GM18907 (cell line): Measurements from ENCODE around the gene GPRC5D.

Experiments used
- ATAC-seq: cut with Tn5 transposase; IDR thresholded peaks from one replicate; pipeline ENCODE4 v1.9.1; 2021; ENCODE audit warnings: mild to moderate bottlenecking, moderate library complexity; ENCODE audit not compliant: unreplicated experiment

Gene GPRC5D

GRCh38 chr12:12909228-12909994 is 42.6 kb downstream of the GPRC5D start:
- ATAC-seq: no peak

- no peak for ATAC-seq
Observed at GRCh38 chr12:12908711-12909110, 43.3 kb downstream of the GPRC5D start.

GRCh38 chr12:12908252-12908651 is 43.7 kb downstream of the GPRC5D start:
- ATAC-seq: no peak

- ATAC-seq: no peak
Observed at GRCh38 chr12:12907552-12907951, 44.4 kb downstream of the GPRC5D start.

GRCh38 chr12:12903642-12904609 is 48.0 kb downstream of the GPRC5D start:
- no peak for ATAC-seq

- ATAC-seq: no peak
Observed at GRCh38 chr12:12902036-12902435, 49.9 kb downstream of the GPRC5D start.

- no peak for ATAC-seq
Observed at GRCh38 chr12:12901158-12901791, 50.7 kb downstream of the GPRC5D start.

- ATAC-seq: no peak
Observed at GRCh38 chr12:12900786-12901157, 51.2 kb downstream of the GPRC5D start.

GRCh38 chr12:12899530-12900380 is 52.2 kb downstream of the GPRC5D start:
- peak; percentile 82 for ATAC-seq

GRCh38 chr12:12898911-12899511 is 53.0 kb downstream of the GPRC5D start:
- ATAC-seq: no peak

GRCh38 chr12:12898136-12898717 is 53.7 kb downstream of the GPRC5D start:
- no peak for ATAC-seq

GRCh38 chr12:12897302-12897701 is 54.7 kb downstream of the GPRC5D start:
- no peak for ATAC-seq

- no peak for ATAC-seq
Observed at GRCh38 chr12:12896260-12896659, 55.7 kb downstream of the GPRC5D start.

- no peak for ATAC-seq
Observed at GRCh38 chr12:12893438-12893837, 58.5 kb downstream of the GPRC5D start.

- ATAC-seq: no peak
Observed at GRCh38 chr12:12892681-12893141, 59.3 kb downstream of the GPRC5D start.

- ATAC-seq: no peak
Observed at GRCh38 chr12:12891881-12892355, 60.1 kb downstream of the GPRC5D start.

- peak; percentile 44 for ATAC-seq
Observed at GRCh38 chr12:12891080-12891880, 60.7 kb downstream of the GPRC5D start, which contains the start of gene GPRC5A. Gene GPRC5A, plus strand, starts transcription at chr12:12891562. Its CDS starts 16,688 bp downstream, at chr12:12908250.
